Astrocyte (in vitro differentiated cells and primary cell): ENCODE data around the gene KMT2C.
A peak's percentile ranks its signal among the peaks of the same experiment; 100 is the strongest.

Source experiments
- EZH2 ChIP-seq: IDR thresholded peaks from 2 replicates; pipeline ENCODE4 v1.6.1; 2012; ENCODE audit warnings: mild to moderate bottlenecking, low read length, inconsistent platforms; ENCODE audit not compliant: insufficient read depth
- TF ChIP-seq, protein P1 (sequence below): IDR thresholded peaks from 2 replicates; pipeline ENCODE4 v1.5.1; 2011; ENCODE audit warnings: low read depth, mild to moderate bottlenecking, inconsistent platforms, low read length, moderate library complexity; ENCODE audit not compliant: insufficient read depth

GRCh38 chr7:152341039-152341913 lies 94.5 kb downstream of the KMT2C start:
- TF ChIP-seq, protein P1, sequence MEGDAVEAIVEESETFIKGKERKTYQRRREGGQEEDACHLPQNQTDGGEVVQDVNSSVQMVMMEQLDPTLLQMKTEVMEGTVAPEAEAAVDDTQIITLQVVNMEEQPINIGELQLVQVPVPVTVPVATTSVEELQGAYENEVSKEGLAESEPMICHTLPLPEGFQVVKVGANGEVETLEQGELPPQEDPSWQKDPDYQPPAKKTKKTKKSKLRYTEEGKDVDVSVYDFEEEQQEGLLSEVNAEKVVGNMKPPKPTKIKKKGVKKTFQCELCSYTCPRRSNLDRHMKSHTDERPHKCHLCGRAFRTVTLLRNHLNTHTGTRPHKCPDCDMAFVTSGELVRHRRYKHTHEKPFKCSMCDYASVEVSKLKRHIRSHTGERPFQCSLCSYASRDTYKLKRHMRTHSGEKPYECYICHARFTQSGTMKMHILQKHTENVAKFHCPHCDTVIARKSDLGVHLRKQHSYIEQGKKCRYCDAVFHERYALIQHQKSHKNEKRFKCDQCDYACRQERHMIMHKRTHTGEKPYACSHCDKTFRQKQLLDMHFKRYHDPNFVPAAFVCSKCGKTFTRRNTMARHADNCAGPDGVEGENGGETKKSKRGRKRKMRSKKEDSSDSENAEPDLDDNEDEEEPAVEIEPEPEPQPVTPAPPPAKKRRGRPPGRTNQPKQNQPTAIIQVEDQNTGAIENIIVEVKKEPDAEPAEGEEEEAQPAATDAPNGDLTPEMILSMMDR = peak; percentile 48
- no peak for TF ChIP-seq EZH2
